Stimulated activated CD4-positive, alpha-beta T cell treated with anti-CD3 and anti-CD28 coated beads, Interleukin-2, amount 100 ng/mL, for 48 hours (primary cell): Measurements from ENCODE around the gene MME.

Experiments used
- DNase-seq, 2 donors: peaks; one replicate each; pipeline ENCODE4 v3.0.0-alpha.2; 2020

The MME gene

DNA sequence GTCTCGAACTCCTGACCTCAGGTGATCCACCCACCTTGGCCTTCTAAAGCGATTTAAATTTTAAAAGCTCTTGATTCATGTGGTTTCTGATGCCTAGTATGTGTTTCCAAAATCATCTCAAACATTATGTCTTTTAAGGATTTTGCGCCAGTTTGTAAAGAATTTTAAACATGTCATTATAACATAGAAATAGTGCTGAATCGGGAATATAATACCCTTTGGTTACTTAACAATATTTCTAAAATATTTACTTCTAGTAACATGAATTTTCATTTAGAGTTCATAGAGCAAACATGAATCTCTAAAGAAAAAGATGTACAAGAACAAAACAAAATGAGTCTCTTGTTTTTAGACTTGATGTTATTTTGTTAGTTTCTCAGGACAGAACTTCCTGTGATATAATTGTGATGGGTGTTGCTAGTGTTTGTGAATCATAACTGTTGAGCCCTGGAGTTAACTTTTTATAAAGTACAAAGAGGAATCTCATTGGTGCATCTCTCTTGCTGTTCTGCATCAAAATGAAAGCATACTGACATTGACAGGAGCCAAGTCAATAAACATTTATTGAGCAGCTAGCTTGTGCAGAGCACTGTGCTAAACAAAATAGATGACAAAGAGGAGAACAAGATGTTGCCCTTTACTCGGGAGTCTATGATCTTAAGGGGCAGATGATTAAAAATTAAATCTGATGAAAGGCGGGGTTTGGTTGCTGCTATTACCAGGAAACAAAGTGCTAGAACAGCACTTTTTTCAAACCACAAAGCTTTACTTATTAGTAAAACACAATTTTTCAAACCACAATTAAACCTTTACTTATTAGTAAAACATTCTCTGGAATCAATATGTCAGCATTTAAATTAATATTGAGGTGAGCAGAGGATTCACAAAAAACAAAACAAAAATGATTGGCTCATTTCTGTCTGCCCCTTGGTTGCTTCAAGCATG, 73.4 kb downstream of the MME start:
- no peak for DNase-seq

DNA sequence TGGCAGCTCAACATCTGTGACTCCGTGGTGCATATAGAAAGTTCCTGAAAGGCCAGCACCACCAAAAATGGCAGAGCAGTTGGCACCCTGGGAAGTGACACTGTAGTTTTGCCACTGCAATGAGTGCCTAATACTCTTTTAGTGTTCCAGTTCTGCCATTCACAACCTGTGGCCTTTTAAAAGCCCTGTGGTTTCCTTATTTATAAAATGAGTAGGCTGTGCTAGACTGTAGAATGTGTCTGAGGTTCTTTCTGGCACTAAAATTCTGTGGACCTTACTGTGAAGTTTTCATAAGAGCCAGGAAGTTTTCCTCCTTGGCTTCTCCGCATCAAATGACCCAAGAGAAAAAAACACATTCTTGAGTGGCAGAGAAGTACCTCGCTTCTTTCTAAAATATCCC, 74.1 kb downstream of the MME start:
- no peak for DNase-seq

DNA sequence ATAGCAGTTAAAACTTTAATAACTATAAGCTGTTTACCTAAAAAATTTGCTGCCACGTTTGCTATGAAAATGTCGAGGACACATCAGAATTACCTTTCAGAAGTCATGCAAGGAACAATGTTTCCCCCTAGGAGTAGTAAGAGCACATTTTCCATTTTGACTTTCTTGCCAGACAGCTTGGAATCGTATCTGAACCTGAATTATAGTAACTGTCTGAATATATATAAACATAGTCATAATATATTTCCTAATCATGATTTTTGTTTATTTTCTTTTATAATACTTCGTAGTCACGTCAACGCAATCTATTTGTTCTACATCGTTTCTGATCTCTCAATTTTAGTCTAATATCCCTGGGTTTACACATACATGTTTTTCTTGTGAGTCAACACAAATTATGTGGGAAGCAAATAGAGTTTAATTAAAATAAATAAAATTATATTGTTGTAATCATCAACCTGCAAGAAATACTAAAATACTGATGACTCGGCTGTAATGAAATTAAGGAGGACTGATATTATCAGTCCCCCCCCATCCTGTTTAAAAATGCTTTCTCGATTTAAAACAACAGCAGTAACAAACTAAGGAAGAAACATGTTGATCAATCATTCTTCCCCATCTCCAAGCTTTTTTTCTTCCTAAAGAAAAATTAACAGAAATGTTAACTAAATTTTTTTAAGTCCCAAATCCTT, 78.4 kb downstream of the MME start:
- DNase-seq = no peak

DNA sequence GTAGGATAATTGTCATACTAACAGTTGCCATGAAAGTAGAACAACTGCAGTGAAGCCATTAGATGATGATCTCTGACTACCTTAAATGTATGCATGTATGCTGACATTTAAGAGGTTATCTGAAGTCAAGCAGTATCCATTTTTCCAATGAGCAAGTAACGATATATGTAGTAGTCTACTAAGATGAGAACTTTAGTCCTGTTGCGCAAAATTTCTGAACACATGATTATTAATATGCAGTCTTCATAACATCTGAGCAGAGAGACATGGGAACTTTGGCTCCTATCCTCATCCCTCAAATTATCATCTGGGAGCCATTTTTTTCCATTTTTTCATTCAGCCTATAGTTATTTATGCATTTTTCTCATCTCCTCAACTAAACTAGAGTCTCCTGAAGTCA, 79.2 kb downstream of the MME start:
- no peak for DNase-seq

DNA sequence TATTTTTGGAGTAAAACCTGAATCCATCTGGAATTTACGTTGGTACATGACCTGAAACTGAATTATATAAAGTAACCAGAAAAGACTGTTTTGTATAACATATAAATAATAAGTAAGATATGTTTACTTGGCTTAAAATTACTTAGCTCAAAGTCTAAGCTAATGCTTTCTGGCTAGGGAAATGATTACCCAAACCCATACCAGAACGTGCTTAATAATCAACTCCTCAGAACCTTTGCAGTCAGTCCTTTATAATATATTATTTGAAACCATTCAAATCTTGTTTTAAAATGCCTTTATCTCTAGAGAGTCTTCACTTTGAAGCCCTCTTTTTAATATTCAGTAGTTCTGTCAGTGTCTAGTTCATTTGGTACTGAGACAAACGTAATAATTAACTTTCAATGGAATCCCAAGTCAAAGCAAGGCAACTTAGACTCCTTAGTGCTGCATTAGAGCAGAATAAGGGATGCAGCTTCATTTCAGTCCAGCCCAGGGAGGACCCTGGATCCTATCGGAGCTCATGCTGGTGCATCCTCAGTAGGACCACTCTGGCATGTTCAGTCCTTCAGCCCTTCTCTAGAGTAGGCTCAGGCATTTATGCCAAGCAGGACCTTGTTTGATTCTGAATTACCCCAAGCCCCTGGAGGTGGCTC, 81.6 kb downstream of the MME start:
- DNase-seq = no peak

DNA sequence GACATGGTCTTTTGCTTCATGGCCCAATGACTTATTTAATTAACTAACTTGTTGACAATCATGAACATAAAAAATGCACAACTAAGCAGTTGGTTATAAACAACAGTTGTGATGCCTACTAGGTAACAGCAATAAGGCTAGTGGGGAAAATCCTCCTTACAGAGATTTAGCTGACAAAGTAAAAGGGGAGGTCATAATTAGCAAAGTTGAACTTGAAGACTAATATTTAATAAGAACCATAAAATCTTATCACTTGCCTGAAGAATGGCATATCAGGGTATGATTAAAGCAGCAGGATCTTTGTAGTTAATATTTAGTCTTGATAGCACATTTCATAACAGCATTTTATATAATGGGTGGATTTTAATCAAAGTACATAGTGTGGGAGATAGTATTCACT, 84.2 kb downstream of the MME start:
- no peak for DNase-seq

DNA sequence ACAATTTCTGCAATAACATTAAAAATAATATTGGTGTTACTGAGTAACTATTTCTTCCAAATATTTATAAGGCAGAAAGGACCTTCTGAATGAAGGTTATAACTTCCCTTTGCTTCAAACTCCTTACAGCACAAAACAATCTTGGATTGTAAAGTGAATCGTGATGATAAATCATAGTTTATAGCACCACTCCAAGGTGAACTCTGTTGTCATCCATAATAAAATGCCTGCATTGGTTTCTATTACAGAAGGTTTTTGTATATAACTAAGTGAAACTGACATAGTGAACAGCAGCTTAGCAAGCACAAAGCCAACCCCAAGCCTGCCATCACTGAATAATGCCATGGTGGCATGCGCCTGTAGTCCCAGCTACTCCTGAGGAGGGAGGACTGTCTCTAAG, 86.3 kb downstream of the MME start:
- no peak for DNase-seq

DNA sequence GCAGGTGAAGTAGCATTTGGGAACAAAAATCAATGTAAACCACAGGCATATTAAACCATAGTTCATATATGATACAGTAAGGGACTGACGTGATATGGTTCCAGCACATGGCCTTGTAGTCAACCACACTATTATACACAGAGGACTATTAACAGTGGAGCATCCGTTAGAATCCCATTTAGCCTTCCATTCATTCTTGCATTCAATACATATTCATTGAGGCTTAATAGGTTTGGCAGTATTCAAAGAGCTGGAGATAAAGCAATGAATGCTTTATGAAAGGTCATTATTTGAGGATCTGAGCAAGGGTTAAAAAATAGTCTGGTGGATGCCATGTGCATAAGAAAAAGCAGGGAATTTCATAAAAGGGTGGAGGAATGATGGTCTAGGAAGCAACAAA, 89.1 kb downstream of the MME start:
- DNase-seq = no peak

DNA sequence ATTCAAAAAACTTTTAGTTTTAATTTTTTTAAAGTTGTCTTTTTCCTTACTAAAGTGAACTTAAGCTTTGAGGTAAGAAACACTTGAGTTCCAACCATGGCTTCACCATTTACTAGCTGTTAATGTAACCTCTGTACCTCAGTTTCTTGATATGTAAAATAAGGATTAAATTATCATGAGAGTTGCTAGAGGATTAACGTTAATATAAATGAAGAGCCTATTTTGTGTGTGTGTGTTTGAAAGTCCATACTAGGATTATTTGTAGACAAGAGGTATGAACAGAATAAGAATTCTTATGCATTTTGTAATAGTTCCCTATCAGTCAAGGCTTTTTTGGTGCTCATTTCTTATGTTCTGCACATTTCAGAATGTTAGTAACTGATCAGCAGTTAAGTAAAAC, 93.7 kb downstream of the MME start:
- no peak for DNase-seq

DNA sequence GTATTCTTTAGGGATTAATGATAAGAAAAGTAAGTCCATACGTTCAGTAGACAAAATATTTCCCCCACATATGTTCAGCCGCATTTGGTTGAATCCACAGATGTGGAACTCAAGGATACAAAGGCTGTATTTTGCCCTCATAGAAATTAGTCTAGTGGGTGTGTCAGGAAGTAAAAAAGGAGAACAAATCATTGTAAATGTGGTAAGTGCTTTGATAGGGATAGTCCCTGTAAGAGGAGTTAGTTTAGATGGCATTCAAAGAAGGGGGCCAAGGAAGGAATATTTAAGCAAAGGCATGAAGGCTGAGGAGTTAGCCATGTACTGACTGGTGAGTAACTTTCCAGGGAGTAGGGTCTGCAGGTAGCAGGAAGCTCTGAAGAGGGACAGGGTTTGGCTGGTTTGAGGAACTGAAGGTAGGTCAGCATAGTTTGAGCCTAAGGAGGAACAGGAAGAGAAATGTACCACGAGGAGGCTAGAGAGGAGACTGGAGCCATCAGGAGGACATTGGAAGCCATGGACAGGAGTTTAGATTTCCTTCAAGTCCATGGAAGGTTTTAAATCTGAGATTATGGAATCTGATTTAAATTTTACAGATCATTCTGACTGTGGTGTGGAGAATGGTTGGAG, 98.8 kb downstream of the MME start:
- no peak for DNase-seq

DNA sequence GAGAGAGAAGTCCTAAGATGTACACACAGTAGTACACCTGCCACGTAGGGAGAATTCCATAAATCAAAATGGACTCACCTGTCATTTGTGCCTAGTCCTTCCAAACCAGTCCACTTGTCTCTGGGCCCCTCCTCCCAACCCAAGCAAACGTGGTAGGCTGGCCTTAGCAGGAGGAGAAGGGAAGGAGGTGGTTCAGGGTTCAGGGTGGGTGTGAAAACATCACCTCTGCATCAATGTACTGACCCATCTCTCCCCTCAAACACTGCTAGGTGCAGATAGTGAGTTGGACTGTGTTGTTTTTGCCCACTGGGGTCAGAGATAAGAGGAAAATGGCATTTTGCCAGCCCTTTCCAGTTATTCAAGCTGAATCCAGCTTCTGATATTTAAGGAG, 99.3 kb downstream of the MME start:
- no peak for DNase-seq

DNA sequence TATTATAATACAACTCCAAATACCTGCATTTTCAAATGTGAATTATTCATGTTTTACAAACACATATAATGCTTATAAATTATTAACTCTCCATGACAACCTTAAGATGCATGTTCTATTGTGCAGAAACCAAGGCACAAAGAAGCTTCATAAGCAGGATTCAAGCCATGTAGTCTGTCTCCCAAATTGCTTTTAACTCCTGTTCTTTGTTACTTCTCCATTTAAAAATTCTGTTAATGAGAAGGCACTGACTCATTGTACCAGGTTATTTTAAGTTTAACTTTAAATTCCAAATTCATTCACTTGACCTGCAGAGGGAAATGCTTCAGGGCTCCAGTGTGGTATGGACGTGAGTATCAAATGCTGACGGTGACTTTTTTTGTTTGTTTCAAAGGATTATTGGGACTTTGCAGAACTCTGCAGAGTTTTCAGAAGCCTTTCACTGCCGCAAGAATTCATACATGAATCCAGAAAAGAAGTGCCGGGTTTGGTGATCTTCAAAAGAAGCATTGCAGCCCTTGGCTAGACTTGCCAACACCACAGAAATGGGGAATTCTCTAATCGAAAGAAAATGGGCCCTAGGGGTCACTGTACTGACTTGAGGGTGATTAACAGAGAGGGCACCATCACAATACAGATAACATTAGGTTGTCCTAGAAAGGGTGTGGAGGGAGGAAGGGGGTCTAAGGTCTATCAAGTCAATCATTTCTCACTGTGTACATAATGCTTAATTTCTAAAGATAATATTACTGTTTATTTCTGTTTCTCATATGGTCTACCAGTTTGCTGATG, 100.0 kb downstream of the MME start:
- no peak for DNase-seq

DNA sequence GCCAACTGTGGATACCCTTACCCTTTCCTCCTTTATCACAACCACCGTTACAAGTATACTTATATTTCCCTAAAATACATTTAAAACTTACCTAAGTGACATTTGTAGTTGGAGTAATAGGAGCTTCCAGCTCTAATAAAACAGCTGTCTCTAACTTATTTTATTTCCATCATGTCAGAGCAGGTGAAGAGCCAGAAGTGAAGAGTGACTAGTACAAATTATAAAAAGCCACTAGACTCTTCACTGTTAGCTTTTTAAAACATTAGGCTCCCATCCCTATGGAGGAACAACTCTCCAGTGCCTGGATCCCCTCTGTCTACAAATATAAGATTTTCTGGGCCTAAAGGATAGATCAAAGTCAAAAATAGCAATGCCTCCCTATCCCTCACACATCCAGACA, 102.3 kb downstream of the MME start:
- DNase-seq = no peak

DNA sequence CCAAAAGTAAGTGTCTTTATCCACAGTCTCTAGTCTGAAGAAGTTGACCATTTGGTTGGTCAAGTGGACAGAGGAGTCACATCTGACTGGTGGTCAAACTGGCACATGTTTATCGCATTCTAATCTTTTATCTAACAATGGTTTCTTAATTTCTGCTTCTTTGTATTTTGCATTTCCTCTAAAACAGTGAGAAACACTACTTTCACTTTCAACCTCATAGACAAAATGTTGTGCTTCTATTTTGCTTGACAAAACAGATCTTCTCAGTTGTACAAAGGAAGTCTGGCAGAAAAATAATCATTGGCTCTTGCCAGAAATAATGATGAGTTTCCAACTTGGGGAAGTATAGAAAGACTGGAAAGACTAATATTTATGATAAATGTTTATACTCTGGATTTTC, 103.9 kb downstream of the MME start:
- DNase-seq = no peak

DNA sequence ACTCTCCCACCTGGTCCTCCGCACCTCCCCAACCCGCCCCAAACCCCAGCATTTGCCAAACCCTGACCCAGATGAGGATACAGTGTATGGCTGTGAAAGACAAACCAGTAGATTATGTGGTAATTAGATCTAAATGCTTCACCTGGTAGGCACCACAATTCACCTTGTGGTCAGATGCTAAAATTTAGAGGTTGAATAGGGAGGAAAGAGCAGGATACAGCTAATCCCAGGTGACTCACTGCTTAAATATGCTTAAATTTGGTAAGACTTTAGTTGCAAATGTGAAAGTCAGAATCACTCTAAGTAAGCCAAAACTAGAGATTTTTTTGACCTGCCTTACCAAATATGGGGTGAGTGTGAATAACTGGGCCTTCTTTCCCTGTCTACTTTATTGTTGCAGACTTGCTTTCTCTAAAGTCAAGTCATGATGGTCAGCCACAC, 105.5 kb downstream of the MME start:
- no peak for DNase-seq

DNA sequence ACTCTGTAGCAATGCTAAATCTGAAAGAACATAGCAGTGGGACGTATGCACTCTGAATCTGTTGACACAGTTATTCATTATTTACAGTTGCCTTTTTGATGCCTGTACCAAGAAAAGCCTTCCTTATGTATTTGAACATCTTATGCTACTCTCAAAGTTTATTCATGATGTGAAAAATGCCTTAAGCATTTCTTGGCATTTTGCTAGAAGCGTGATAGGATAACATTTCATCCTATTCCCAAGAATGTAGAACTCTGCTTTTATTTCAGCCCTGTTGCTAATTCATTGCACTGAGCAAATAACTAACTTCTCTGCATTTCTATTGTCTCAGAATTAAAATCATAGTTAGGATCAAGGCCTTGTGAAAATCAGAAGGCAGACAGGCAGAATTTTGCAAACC, 107.9 kb downstream of the MME start:
- DNase-seq = no peak

DNA sequence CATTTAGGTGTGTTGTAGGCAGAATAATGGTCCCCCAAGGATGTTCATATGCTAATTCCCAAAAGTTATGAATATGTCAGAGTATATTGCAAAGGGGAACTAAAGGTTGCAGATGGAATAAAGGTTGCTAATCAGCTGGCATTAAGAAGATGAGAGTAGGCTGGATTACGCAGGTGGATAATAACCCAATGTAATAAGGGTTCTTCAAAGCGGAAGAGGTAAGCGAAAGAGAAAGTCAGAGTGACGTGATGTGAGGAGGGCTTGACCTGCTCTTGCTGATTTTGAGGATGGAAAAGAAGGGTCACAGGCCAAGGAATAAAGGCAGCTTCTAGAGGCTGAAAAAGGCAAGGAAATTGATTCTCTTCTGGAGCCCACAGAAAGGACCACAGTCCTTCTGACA, 109.4 kb downstream of the MME start:
- no peak for DNase-seq

DNA sequence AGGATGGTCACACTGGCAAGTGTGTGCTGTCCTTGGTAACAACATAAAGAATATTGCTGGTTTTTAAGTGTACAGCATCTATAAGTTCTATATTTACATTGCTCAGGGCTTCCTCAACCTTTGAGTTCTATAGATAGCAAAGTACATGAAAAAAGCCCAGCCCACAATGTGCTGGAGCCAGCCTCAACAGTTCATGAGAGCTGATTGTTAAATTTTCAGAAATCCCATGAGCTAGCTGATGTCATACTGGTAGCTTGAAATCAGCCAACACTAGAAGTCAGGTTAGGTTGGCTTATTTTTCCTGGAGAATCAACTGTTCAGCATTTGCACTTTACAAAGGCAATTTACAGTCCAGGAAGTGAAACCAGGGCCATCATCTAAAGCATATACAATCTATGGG, 110.6 kb downstream of the MME start:
- no peak for DNase-seq

DNA sequence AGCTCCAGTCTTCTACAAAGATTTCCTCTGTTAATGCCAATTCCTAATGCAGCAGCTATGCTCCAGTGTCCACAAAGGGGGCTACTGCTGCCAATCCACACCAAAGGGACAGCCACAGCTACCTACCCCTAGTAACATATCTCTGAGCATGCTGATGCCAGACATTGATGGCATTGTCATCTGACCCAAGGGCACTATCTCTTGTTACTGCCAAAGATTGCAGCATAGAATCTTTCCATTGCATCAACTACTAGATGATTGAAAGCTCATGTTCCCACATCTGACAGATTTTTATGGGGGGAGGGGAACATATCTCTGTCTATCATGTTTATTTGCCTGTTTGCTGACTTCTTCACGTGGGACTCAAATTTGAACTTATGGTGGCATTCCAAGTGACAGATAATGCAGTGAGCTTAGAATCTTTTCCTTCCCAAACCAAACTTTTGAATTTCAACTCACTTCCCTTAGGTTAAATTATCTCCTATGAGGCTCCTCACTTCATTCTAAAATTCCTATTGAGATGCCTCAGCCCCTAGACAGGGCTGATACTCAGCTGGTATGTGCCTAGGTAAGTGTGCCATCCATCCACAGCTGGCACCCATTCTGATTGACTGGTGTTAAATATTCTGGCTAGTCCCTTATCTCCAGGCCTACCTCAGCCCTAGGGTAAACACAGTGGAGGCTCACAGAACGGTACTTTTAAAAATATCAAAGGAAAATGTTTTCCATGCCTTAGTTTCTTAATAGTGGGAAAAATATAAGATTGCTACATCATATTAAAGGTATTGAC, 113.0 kb downstream of the MME start:
- no peak for DNase-seq

DNA sequence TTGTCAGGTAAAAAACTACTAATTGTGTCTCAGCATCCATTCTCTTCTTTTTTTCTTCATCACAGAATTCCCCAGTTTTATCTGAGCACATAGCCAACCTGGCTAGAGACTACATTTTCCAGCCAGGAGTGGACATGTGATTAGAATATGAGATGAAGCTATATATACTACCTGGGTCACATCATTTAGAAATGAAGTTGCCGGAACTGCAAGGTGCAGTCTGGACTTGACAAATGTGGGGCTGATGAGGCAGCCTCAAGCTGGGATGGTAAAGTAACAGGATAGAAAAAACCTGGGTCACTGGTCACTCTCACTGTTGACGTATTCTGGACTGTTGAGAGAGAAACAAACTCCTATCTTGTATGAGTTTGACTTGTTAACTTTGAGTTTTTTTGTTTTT, 113.7 kb downstream of the MME start:
- DNase-seq = no peak
